Body of pancreas (tissue), 4 donors: Measurements from ENCODE around the gene MSI2. TPM values are rescaled to one million over a fixed set of nuclear protein-coding genes. Genes with fewer than 3 reads are reported as not detected.

Source experiments
- ATAC-seq: fragments of 150-250 bp; one replicate; pipeline ENCODE4 v1.9.1; 2016
- DNase-seq, 4 donors: peaks; one replicate each; pipeline ENCODE4 v3.0.0-alpha.2; 2019
- H3K27ac ChIP-seq, 4 donors: fragments of 200-600 bp; sonication (generic); 1 replicate in 3 of 4; 2 replicates in 1 of 4; pipeline versions ENCODE4 v1.5.1 to v1.6.1; 2016 to 2019; ENCODE audit warnings: mild to moderate bottlenecking in 1 of 4, mixed read lengths in 1 of 4, moderate library complexity in 1 of 4
- H3K27me3 ChIP-seq, 2 donors: fragments of 200-600 bp; sonication (generic); one replicate each; pipeline ENCODE4 v1.6.0; 2016; ENCODE audit warnings: mild to moderate bottlenecking in 1 of 2
- H3K36me3 ChIP-seq, 2 donors: fragments of 200-600 bp; sonication (generic); replicated peaks in 1 of 2; 2 replicates each; pipeline ENCODE4 v1.5.1; 2016; ENCODE audit warnings: low read depth in 2 of 2; ENCODE audit not compliant: insufficient read depth in 1 of 2
- H3K4me1 ChIP-seq: fragments of 200-600 bp; sonication (generic); one replicate; pipeline ENCODE4 v1.6.0; 2016
- H3K4me3 ChIP-seq, 2 donors: fragments of 200-600 bp; sonication (generic); 1 replicate in 1 of 2; 2 replicates in 1 of 2; pipeline ENCODE4 v1.5.1; 2016 to 2019
- H3K9me3 ChIP-seq, 3 donors: fragments of 200-600 bp; sonication (generic); 1 replicate in 2 of 3; 2 replicates in 1 of 3; pipeline ENCODE4 v1.5.1; 2016
- POLR2A ChIP-seq, 3 donors: fragments of 450-650 bp; IDR thresholded peaks; one replicate each; pipeline ENCODE4 v1.6.1; 2016; ENCODE audit warnings: antibody characterized with exemption in 3 of 3, mild to moderate bottlenecking in 2 of 3
- WGBS, 2 donors: methylation state at CpG; one replicate each; pipeline ENCODE4 v1.1.5; 2017; 5-methylcytosine and 5-hydroxymethylcytosine counted together
- intact Hi-C: fragments of 100-400 bp; cut with DNase I; formaldehyde crosslinking; loops from one replicate; pipeline ENCODE4 v1.15.1; 2023
- total RNA-seq, 2 donors: library from RNA; depleted of rRNA; stranded (reverse); fragments of >200 nt; gene quantifications; one replicate each; pipeline ENCODE4 v1.1.0, GENCODE V29; 2016
- TF ChIP-seq, protein P1 (sequence below), 7 experiments: fragments of 450-650 bp in 4 of 7; fragments of 200-600 bp in 3 of 7; sonication (generic) in 3 of 7; IDR thresholded peaks; one replicate each; pipeline ENCODE4 v1.5.1; 2016 to 2019; ENCODE audit warnings: antibody characterized with exemption in 7 of 7

The MSI2 gene
- total RNA-seq, 2 donors from 2014 or later: 21.1 to 28.5 TPM

- no peak overlapping the region for H3K27ac ChIP-seq
- no peak overlapping the region for H3K4me3 ChIP-seq
- no peaks in the 10 kb centered on the region for H3K36me3 ChIP-seq
- TF ChIP-seq POLR2A (IDR thresholded peaks at IDR 0.05): no peak
- TF ChIP-seq, protein P1, sequence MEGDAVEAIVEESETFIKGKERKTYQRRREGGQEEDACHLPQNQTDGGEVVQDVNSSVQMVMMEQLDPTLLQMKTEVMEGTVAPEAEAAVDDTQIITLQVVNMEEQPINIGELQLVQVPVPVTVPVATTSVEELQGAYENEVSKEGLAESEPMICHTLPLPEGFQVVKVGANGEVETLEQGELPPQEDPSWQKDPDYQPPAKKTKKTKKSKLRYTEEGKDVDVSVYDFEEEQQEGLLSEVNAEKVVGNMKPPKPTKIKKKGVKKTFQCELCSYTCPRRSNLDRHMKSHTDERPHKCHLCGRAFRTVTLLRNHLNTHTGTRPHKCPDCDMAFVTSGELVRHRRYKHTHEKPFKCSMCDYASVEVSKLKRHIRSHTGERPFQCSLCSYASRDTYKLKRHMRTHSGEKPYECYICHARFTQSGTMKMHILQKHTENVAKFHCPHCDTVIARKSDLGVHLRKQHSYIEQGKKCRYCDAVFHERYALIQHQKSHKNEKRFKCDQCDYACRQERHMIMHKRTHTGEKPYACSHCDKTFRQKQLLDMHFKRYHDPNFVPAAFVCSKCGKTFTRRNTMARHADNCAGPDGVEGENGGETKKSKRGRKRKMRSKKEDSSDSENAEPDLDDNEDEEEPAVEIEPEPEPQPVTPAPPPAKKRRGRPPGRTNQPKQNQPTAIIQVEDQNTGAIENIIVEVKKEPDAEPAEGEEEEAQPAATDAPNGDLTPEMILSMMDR (IDR thresholded peaks at IDR 0.05): no peak
- H3K9me3 ChIP-seq: no peaks in the 10 kb centered on the region
- H3K4me1 ChIP-seq: peaks cover 21% of the 10 kb centered on the region
- intact Hi-C loops: no loop called here
- DNase-seq (no peak), ATAC-seq (no peak)
- WGBS, 2 donors: 72 to 85% methylated on average over 3 of the region's 3 CpGs
- H3K27me3 ChIP-seq: no peaks in the 10 kb centered on the region
Observed at GRCh38 chr17:57284583-57284982, 28.3 kb downstream of the MSI2 start.

GRCh38 chr17:57284984-57285646 lies 28.8 kb downstream of the MSI2 start:
- intact Hi-C loops: no loop called here
- H3K4me3 ChIP-seq: no peak overlapping the region
- WGBS, 2 donors: 41 to 67% methylated on average over 13 of the region's 13 CpGs
- H3K36me3 ChIP-seq: no peaks in the 10 kb centered on the region
- peaks cover 21% of the 10 kb centered on the region for H3K4me1 ChIP-seq
- no peak for TF ChIP-seq POLR2A (IDR thresholded peaks at IDR 0.05)
- TF ChIP-seq, protein P1 (IDR thresholded peaks at IDR 0.05): no peak
- DNase-seq (no peak), ATAC-seq (no peak)
- H3K27ac ChIP-seq: no peak overlapping the region
- H3K27me3 ChIP-seq: no peaks in the 10 kb centered on the region
- H3K9me3 ChIP-seq: no peaks in the 10 kb centered on the region

GRCh38 chr17:57285701-57286100 lies 29.4 kb downstream of the MSI2 start:
- DNase-seq: no peak
- H3K4me1 ChIP-seq: peaks cover 21% of the 10 kb centered on the region
- TF ChIP-seq, protein P1 (IDR thresholded peaks at IDR 0.05): no peak
- TF ChIP-seq POLR2A (IDR thresholded peaks at IDR 0.05): no peak
- H3K9me3 ChIP-seq: no peaks in the 10 kb centered on the region
- no peak overlapping the region for H3K4me3 ChIP-seq
- 74 to 84% methylated on average over 5 of the region's 5 CpGs for WGBS, 2 donors
- H3K27me3 ChIP-seq: no peaks in the 10 kb centered on the region
- ATAC-seq: no peak
- intact Hi-C loops: no loop called here
- no peak overlapping the region for H3K27ac ChIP-seq
- no peaks in the 10 kb centered on the region for H3K36me3 ChIP-seq

DNA sequence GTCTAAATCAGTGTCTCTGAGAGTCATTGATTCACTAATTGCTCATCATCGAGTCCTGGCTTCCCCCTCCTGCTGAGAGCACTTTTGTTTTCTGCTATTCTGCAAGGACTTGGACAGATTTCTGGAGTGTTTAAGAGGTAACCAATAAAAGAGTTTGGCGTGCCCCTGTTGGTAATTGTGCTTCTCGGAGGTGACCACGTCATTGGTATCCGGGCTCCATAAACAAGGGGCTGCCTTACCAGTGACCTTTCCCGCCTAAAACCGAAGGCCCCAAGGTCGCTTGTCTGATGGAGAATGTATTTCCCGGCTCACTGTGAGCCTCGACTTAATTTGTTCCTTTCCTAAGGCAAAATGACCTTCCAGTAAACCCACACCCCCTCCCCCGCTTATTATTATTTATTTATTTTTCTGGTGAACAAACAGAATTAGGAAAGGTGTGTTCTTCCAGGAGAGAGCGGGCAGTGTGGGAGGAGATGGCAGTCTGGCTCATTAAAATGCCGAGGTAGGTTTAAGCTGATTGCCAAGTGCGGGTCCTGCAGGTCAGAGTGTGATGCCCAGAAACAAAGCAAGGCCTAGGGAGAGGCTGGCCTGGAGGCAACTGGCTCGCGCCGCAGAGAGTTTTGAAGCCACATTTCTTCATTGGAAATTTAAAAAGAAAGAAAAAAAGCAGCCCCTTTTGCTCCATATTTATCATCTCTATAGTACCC lies 30.2 kb downstream of the MSI2 start:
- Histone ChIP-seq H3K4me3 (no peak overlapping the region), H3K4me1 (peaks cover 21% of the 10 kb centered on the region), H3K27ac (peak overlapping the region in 2 of 4 donors; percentile 2 to 29), H3K9me3 (no peaks in the 10 kb centered on the region), H3K36me3 (no peaks in the 10 kb centered on the region), H3K27me3 (no peaks in the 10 kb centered on the region)
- TF ChIP-seq POLR2A (IDR thresholded peaks at IDR 0.05): no peak
- TF ChIP-seq, protein P1 (IDR thresholded peaks at IDR 0.05): no peak
- intact Hi-C loops: no loop called here
- no peak for ATAC-seq
- no peak for DNase-seq
- WGBS, 2 donors: 81 to 83% methylated on average over 17 of the region's 17 CpGs
